AG04449 (cell line): Measurements from ENCODE around the gene SERP2.

Source experiments
- CTCF ChIA-PET: fragments of 350-600 bp; formaldehyde crosslinking; extraction: SDS; loops from one replicate; lab custom pipeline; 2021; ENCODE audit warnings: antibody characterized with exemption; lab: Yijun Ruan, JAX
- POLR2A ChIA-PET: fragments of 400-600, 350-600 bp; formaldehyde crosslinking; extraction: SDS; loops from one replicate; lab custom pipeline; 2020; ENCODE audit warnings: antibody characterized with exemption, inconsistent platforms; lab: Yijun Ruan, JAX
- DNase-seq: peaks from one replicate; pipeline ENCODE4 v3.0.0-alpha.2; 2010; ENCODE audit warnings: low read depth, low spot score
- H3K4me3 ChIP-seq: 2 replicates; pipeline ENCODE4 v1.5.1; 2011; ENCODE audit warnings: low read depth, mild to moderate bottlenecking, control low read depth, low read length
- TF ChIP-seq, protein P1 (sequence below): IDR thresholded peaks from one replicate; pipeline ENCODE4 v1.5.1; 2011; ENCODE audit warnings: mild to moderate bottlenecking, moderate library complexity, low read length, control low read depth, inconsistent platforms; ENCODE audit not compliant: insufficient read depth; ENCODE audit errors: missing control alignments

SERP2 gene

DNA sequence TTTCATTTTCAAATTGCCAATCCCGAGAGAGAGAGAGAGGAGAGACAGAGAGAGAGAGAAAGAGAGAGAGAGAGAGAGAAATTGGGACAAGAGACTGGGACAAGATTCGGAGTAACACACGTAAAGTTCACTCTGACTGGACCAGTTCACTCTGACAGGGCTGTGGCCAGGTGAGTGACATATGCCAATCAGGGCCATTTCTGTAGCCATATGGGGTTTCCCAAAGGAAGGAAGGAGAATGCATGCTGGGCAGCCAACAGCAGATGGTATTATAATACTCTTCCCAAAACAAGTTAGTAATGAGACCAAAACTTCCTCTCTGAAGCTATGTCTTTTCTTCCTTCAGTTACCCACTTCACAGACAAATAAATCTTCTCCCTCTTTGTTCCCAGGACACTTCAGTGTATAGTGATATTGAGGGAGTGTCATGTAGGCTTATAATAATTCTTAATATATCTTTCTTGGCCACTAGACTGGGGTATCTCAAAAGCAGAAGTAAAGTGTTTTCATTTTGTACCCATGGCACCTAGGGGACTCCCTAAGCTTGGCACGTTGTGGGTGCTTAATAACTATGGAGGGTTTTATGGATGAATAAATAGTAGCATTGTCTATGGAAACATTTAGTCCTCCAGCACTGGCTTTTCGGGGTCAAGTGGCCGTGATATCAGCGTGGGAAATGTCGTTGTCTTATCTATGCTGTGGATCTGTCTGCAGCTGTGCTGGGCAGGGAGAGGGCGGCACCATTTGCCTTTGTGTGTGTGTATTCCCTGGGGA lies 51.6 kb downstream of the SERP2 start:
- no peak for DNase-seq
- TF ChIP-seq, protein P1, sequence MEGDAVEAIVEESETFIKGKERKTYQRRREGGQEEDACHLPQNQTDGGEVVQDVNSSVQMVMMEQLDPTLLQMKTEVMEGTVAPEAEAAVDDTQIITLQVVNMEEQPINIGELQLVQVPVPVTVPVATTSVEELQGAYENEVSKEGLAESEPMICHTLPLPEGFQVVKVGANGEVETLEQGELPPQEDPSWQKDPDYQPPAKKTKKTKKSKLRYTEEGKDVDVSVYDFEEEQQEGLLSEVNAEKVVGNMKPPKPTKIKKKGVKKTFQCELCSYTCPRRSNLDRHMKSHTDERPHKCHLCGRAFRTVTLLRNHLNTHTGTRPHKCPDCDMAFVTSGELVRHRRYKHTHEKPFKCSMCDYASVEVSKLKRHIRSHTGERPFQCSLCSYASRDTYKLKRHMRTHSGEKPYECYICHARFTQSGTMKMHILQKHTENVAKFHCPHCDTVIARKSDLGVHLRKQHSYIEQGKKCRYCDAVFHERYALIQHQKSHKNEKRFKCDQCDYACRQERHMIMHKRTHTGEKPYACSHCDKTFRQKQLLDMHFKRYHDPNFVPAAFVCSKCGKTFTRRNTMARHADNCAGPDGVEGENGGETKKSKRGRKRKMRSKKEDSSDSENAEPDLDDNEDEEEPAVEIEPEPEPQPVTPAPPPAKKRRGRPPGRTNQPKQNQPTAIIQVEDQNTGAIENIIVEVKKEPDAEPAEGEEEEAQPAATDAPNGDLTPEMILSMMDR, result no peak
- ChIA-PET POLR2A (no interaction called here), CTCF (interaction anchor here (0.9 to 1.1 kb wide), 2 partner anchors 13 to 14 kb away, joined by 3 read pairs; no protein-coding TSS in a partner anchor)
- H3K4me3 ChIP-seq, result no peak overlapping the region

DNA sequence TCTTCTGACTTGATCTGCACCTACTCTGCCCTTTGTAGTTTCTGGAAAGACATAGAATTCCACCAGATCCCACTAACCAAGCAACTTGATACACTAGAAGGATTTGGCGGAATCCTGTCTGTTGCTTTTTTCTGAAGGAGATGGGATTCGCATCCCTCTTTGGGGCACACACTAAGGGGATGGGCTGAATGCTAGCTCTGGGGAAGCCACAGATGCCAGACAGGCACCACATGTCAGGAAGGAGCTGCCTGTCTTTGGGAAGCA lies 52.1 kb downstream of the SERP2 start:
- TF ChIP-seq, protein P1, result no peak
- no peak for DNase-seq
- ChIA-PET POLR2A (no interaction called here), CTCF (interaction anchor here (0.9 to 19.6 kb wide), 3 partner anchors 12 to 519 kb away, joined by 3 to 242 read pairs (median 3); no protein-coding TSS in a partner anchor)
- no peak overlapping the region for H3K4me3 ChIP-seq

DNA sequence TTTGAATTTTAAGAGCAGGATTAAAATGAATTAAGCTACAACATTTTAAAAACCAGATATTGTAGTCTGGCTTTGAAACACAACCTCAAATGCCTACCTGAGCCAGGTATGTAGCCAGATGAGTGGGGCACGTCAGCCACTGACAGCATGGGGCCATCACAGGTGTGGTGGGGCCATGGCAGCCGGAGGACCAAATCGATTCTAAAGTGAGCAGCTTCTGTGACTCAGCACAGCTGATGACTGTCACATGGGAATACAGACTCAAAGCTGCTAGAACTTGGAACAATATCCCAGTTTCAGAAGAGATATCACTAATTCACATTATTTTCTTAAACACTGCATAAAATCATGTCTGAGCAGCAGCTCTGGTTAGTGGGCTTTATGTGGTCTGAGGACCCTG lies 52.8 kb downstream of the SERP2 start:
- ChIA-PET POLR2A (no interaction called here), CTCF (interaction anchor here (1.1 to 19.6 kb wide), 2 partner anchors 12 to 520 kb away, joined by 3 to 242 read pairs; no protein-coding TSS in a partner anchor)
- TF ChIP-seq, protein P1, result no peak
- no peak for DNase-seq
- no peak overlapping the region for H3K4me3 ChIP-seq

DNA sequence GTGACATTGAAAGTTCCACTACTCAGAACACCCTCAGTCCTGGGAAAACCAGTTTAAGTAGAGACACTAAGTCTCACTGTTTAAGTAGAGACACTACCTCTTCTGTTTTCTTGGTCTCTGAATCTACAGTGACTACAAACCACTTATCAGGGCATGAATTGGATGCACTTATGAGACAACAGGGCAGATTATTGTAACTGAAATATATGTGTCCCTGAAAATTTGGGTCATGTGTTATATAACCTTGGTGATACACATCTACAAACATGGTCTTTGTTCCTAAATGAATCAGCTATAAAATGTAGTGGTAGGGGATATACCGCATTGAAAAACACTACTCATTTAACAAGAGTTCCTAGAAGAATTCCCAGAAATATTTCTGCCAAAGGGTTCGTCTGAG lies 55.7 kb downstream of the SERP2 start:
- no peak overlapping the region for H3K4me3 ChIP-seq
- POLR2A ChIA-PET, result no interaction called here
- CTCF ChIA-PET, result interaction anchor here (0.8 to 19.6 kb wide), 4 partner anchors 10 to 523 kb away, joined by 3 to 242 read pairs (median 3); no protein-coding TSS in a partner anchor
- TF ChIP-seq, protein P1, result no peak
- DNase-seq, result no peak

DNA sequence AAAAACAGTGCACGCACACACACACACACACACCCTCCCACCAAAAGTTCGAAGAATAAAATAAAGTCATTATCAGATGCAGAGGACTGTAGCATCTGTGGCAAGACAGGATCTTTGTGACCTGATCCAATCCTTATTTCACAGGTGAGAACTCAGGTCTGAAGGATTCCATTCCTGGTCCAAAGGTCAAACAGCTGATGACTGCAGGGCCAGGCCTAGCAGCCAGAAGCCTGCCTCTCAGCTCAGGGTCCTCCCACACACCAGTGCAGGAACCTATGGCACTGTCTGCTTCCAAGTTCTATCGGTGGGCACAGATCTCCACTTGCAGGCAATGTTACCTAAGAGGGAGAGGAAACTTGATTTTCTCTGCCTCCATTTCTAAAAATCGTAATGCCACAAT lies 57.5 kb downstream of the SERP2 start:
- no peak for DNase-seq
- TF ChIP-seq, protein P1, result no peak
- CTCF ChIA-PET, result interaction anchor here (1.3 to 19.6 kb wide), 3 partner anchors 16 to 525 kb away, joined by 4 to 242 read pairs (median 4); no protein-coding TSS in a partner anchor
- POLR2A ChIA-PET, result interaction anchor here (0.7 kb wide), 1 partner anchor 1147 kb away, joined by 3 read pairs; no protein-coding TSS in a partner anchor
- no peak overlapping the region for H3K4me3 ChIP-seq

DNA sequence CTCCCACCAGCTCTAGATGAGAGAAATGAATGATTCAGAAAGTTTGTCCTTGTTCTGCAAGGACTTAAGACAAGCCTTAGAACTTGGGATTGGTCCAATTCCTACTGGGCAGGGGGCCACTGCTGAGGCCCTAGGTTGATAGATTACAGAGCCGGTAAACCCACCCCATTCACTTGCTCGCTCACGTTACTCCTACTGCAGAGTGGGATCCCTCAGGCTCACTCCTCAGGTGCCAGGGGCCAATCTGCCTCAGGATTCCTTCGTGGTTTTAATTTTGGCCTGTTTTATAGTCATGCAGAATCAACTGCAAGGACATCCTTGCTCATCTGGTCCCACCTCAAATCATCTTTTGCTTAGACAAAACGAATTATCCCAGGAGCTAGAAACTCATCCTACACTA lies 59.0 kb downstream of the SERP2 start:
- TF ChIP-seq, protein P1, result no peak
- no peak for DNase-seq
- H3K4me3 ChIP-seq, result no peak overlapping the region
- CTCF ChIA-PET, result interaction anchor here (19.6 kb wide), 1 partner anchor 526 kb away, joined by 242 read pairs; no protein-coding TSS in a partner anchor
- POLR2A ChIA-PET, result no interaction called here
